ENCODE data around the gene CITED4. TPM values are rescaled to one million over a fixed set of nuclear protein-coding genes. Genes with fewer than 3 reads are reported as not detected.

Gene CITED4
- polyA plus RNA-seq, 1 donor (not counting 4 experiments of a cell fraction or from before 2014, with no cell fraction given) = 11.2 TPM

GRCh38 chr1:40841602-40842001 is 20.6 kb downstream of the CITED4 start:
- TF ChIP-seq, protein P1, sequence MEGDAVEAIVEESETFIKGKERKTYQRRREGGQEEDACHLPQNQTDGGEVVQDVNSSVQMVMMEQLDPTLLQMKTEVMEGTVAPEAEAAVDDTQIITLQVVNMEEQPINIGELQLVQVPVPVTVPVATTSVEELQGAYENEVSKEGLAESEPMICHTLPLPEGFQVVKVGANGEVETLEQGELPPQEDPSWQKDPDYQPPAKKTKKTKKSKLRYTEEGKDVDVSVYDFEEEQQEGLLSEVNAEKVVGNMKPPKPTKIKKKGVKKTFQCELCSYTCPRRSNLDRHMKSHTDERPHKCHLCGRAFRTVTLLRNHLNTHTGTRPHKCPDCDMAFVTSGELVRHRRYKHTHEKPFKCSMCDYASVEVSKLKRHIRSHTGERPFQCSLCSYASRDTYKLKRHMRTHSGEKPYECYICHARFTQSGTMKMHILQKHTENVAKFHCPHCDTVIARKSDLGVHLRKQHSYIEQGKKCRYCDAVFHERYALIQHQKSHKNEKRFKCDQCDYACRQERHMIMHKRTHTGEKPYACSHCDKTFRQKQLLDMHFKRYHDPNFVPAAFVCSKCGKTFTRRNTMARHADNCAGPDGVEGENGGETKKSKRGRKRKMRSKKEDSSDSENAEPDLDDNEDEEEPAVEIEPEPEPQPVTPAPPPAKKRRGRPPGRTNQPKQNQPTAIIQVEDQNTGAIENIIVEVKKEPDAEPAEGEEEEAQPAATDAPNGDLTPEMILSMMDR (optimal IDR thresholded peaks at IDR 0.05 in 1 of 3, IDR thresholded peaks at IDR 0.05 in 1 of 3, conservative IDR thresholded peaks at IDR 0.05 in 1 of 3; ENCODE audit: extremely low read depth in 1 of 3, insufficient read depth in 2 of 3, low read length in 3 of 3) = no peak
- TF ChIP-seq EZH2 (IDR thresholded peaks at IDR 0.05; ENCODE audit: low read length) = no peak

DNA sequence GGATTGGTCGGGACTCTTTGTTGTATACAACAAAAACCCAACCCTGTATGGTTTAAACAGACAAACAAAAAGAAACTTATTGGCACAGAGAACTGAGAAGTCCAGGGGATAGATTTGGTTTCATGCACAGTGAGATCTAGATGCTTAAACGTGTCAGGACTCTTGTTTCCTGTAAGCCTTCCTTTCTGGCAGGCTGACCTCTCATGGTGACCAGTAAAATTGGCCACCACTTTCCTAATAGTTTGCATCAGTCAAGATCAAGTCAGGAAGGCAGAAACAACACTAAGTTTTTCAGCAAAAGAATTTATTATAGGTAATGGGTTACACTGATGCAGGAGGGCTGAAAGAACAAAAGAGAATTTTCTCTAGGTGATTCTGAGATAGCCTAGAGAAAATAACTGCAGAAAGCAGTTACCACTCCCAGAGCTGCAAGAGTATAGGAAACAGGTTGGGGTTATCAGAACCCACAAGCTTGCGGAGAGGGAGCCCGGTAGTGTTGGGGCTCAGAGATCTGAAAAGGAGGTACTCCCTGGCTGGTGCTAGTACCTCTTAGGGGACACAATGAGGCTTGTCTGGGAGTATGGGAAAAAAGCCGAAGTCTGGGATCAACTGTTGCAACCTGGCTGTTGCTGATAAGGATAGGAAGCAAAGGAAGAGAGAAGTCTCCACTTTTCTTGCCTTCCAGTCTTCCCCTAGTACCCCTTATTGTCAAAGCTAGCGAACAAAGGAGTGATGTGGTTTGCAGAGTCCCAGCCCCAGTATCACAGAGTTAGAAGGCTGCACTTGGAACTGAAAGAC is 21.4 kb downstream of the CITED4 start:
- no peaks in the 10 kb centered on the region for H3K9me1 ChIP-seq (ENCODE audit: control insufficient read depth, extremely low read depth, insufficient read depth, low read length)
- H3K9me3 ChIP-seq (ENCODE audit: control insufficient read depth, low read depth, low read length) = no peaks in the 10 kb centered on the region
- DNase-seq (ENCODE audit: low read depth, low spot score) (no peak), FAIRE-seq (no peak)
- no peak for TF ChIP-seq EZH2 (IDR thresholded peaks at IDR 0.05; ENCODE audit: low read length)
- TF ChIP-seq, protein P1 (optimal IDR thresholded peaks at IDR 0.05 in 1 of 3, IDR thresholded peaks at IDR 0.05 in 1 of 3, conservative IDR thresholded peaks at IDR 0.05 in 1 of 3; ENCODE audit: extremely low read depth in 1 of 3, insufficient read depth in 2 of 3, low read length in 3 of 3) = no peak
- dilution Hi-C loops (cut with MboI; ENCODE audit: extremely low pct_ligation_motif_present, low sequenced_read_pairs) = no loop called here
- no peaks in the 10 kb centered on the region for H3K79me2 ChIP-seq (ENCODE audit: control insufficient read depth, insufficient read depth, low read length)
- H2AFZ ChIP-seq (ENCODE audit: control insufficient read depth, low read length) = no peak overlapping the region
- H3K27me3 ChIP-seq (ENCODE audit: control insufficient read depth, extremely low read depth, insufficient read depth, low read length) = peaks cover 12% of the 10 kb centered on the region
- H4K20me1 ChIP-seq (ENCODE audit: control insufficient read depth, extremely low read depth, insufficient read depth, low read length) = no peaks in the 10 kb centered on the region
- no peak overlapping the region for H3K27ac ChIP-seq (ENCODE audit: control insufficient read depth, insufficient read depth, low read length)
- no peaks in the 10 kb centered on the region for H3K4me1 ChIP-seq (ENCODE audit: control insufficient read depth, extremely low read depth, insufficient read depth, low read length)
- H3K4me3 ChIP-seq (ENCODE audit: control insufficient read depth in 2 of 3, extremely low read depth in 1 of 3, insufficient read depth in 2 of 3, low read depth in 1 of 3, low read length in 3 of 3) = no peak overlapping the region
- no peak overlapping the region for H3K4me2 ChIP-seq (ENCODE audit: control insufficient read depth, extremely low read depth, insufficient read depth, low read depth, low read length)
- no peak overlapping the region for H3K9ac ChIP-seq (ENCODE audit: control insufficient read depth, extremely low read depth, insufficient read depth, low read length)
- H3K36me3 ChIP-seq (ENCODE audit: control insufficient read depth in 2 of 2, extremely low read depth in 1 of 2, insufficient read depth in 2 of 2, low read length in 2 of 2) = no peaks in the 10 kb centered on the region

More at GRCh38 chr1:40841602-40842001, 20.6 kb downstream of the CITED4 start:
- DNase-seq (ENCODE audit: low read depth, low spot score) = no peak
- Histone ChIP-seq H3K4me3 (ENCODE audit: control insufficient read depth in 2 of 3, extremely low read depth in 1 of 3, insufficient read depth in 2 of 3, low read depth in 1 of 3, low read length in 3 of 3) (no peak overlapping the region), H3K36me3 (ENCODE audit: control insufficient read depth in 2 of 2, extremely low read depth in 1 of 2, insufficient read depth in 2 of 2, low read length in 2 of 2) (no peaks in the 10 kb centered on the region), H3K9me1 (ENCODE audit: control insufficient read depth, extremely low read depth, insufficient read depth, low read length) (no peaks in the 10 kb centered on the region), H3K27ac (ENCODE audit: control insufficient read depth, insufficient read depth, low read length) (no peak overlapping the region), H3K9ac (ENCODE audit: control insufficient read depth, extremely low read depth, insufficient read depth, low read length) (no peak overlapping the region), H2AFZ (ENCODE audit: control insufficient read depth, low read length) (no peak overlapping the region), H3K27me3 (ENCODE audit: control insufficient read depth, extremely low read depth, insufficient read depth, low read length) (peaks cover 5% of the 10 kb centered on the region), H3K4me1 (ENCODE audit: control insufficient read depth, extremely low read depth, insufficient read depth, low read length) (no peaks in the 10 kb centered on the region), H3K4me2 (ENCODE audit: control insufficient read depth, extremely low read depth, insufficient read depth, low read depth, low read length) (no peak overlapping the region), H3K9me3 (ENCODE audit: control insufficient read depth, low read depth, low read length) (no peaks in the 10 kb centered on the region), H3K79me2 (ENCODE audit: control insufficient read depth, insufficient read depth, low read length) (no peaks in the 10 kb centered on the region), H4K20me1 (ENCODE audit: control insufficient read depth, extremely low read depth, insufficient read depth, low read length) (no peaks in the 10 kb centered on the region)
- dilution Hi-C loops (cut with MboI; ENCODE audit: extremely low pct_ligation_motif_present, low sequenced_read_pairs) = no loop called here
- FAIRE-seq = no peak

All from keratinocyte (primary cell).